A549 (cell line): ENCODE results near the gene MEF2D. TPM values are rescaled to one million over a fixed set of nuclear protein-coding genes. Genes with fewer than 3 reads are reported as not detected.
A peak's percentile ranks its signal among the peaks of the same experiment; 100 is the strongest.

Experiments
- ATAC-seq, 2 experiments: fragments of 200-7000 bp in 1 of 2; fragments of >200 bp in 1 of 2; cut with Nextera tagmentation in 1 of 2; cut with Tn5 transposase in 1 of 2; 3 replicates each; pipeline versions ENCODE4 v1.8.0 to v1.9.1; 2018 to 2020; ENCODE audit warnings: mild to moderate bottlenecking in 1 of 2, moderate library complexity in 1 of 2
- CTCF ChIA-PET: fragments of 300-600 bp; sonication (Branson Sonifier 250); formaldehyde crosslinking; extraction: SDS; loops from one replicate; lab custom pipeline; 2021; ENCODE audit warnings: antibody characterized with exemption, inconsistent platforms; lab: Yijun Ruan, JAX
- POLR2A ChIA-PET: fragments of 350-600 bp; formaldehyde crosslinking; extraction: SDS; loops from one replicate; lab custom pipeline; 2021; ENCODE audit warnings: antibody characterized with exemption, inconsistent platforms; lab: Yijun Ruan, JAX
- DNase-seq, 2 experiments: peaks; one replicate each; pipeline versions ENCODE4 v3.0.0 to v3.0.0-alpha.2; 2011 to 2016; ENCODE audit warnings: low read depth in 1 of 2, low spot score in 1 of 2
- FAIRE-seq: peaks from 2 replicates; lab custom pipeline; 2011; peaks lifted over from hg19 to GRCh38; lab: Jason Lieb, UNC
- H3K27ac ChIP-seq, 2 experiments: fragments of >200 bp; sonication (Bioruptor Twin); formaldehyde crosslinking; 3 replicates each; pipeline ENCODE4 v1.5.1; 2016 to 2017
- H3K4me1 ChIP-seq: fragments of >200 bp; sonication (Bioruptor Twin); formaldehyde crosslinking; 3 replicates; pipeline ENCODE4 v1.6.1; 2016
- H3K4me2 ChIP-seq: fragments of >200 bp; sonication (Bioruptor Twin); formaldehyde crosslinking; 3 replicates; pipeline ENCODE4 v1.6.1; 2016
- H3K4me3 ChIP-seq: fragments of >200 bp; sonication (Bioruptor Twin); formaldehyde crosslinking; 3 replicates; pipeline ENCODE4 v1.5.1; 2016
- H3K9me3 ChIP-seq: fragments of >200 bp; sonication (Bioruptor Twin); formaldehyde crosslinking; 3 replicates; pipeline ENCODE4 v1.6.1; 2016
- BCL3 ChIP-seq: fragments of >200 bp; sonication (Bioruptor Twin); formaldehyde crosslinking; IDR thresholded peaks from 3 replicates; pipeline ENCODE4 v1.6.1; 2016
- BHLHE40 ChIP-seq: IDR thresholded peaks from 2 replicates; pipeline ENCODE4 v1.6.1; 2012; ENCODE audit warnings: low read depth, low read length, inconsistent platforms
- CBX2 ChIP-seq: fragments of 200-600 bp; sonication (generic); IDR thresholded peaks from 2 replicates; pipeline ENCODE4 v1.6.1; 2016; ENCODE audit warnings: low read depth, mild to moderate bottlenecking, borderline replicate concordance
- CEBPB ChIP-seq, 2 experiments: fragments of >200 bp in 1 of 2; sonication (Bioruptor Twin) in 1 of 2; formaldehyde crosslinking in 1 of 2; IDR thresholded peaks; 2 replicates each; pipeline ENCODE4 v1.6.1; 2012 to 2016
- CHD4 ChIP-seq: fragments of 200-600 bp; sonication (generic); IDR thresholded peaks from 2 replicates; pipeline ENCODE4 v1.6.1; 2016; ENCODE audit warnings: antibody characterized with exemption, mild to moderate bottlenecking, borderline replicate concordance
- ELK1 ChIP-seq: fragments of 150-350 bp; IDR thresholded peaks from 2 replicates; pipeline ENCODE4 v1.6.1; 2014; ENCODE audit warnings: low read depth, mild to moderate bottlenecking, low read length
- FOSB ChIP-seq: fragments of 250-450 bp; sonication (Bioruptor Pico); IDR thresholded peaks from 2 replicates; pipeline ENCODE4 v1.5.0; 2020; ENCODE audit warnings: mild to moderate bottlenecking, moderate library complexity
- FOXS1 ChIP-seq: fragments of 250-450 bp; sonication (Bioruptor Pico); IDR thresholded peaks from 2 replicates; pipeline ENCODE4 v1.5.0; 2020; ENCODE audit warnings: mild to moderate bottlenecking, moderate library complexity
- HMGXB4 ChIP-seq: fragments of 250-450 bp; sonication (Bioruptor Pico); IDR thresholded peaks from 2 replicates; pipeline ENCODE4 v1.5.0; 2021; ENCODE audit warnings: mild to moderate bottlenecking, moderate library complexity, borderline replicate concordance
- JUN ChIP-seq, 2 experiments: fragments of >200 bp; sonication (Bioruptor Twin); formaldehyde crosslinking; IDR thresholded peaks; 2 replicates in 1 of 2; 3 replicates in 1 of 2; pipeline ENCODE4 v1.6.1; 2016 to 2017
- KDM1A ChIP-seq: fragments of 200-600 bp; sonication (generic); IDR thresholded peaks from 2 replicates; pipeline ENCODE4 v1.6.1; 2016; ENCODE audit warnings: low read depth, mild to moderate bottlenecking
- NPAS2 ChIP-seq: fragments of 250-450 bp; sonication (Bioruptor Pico); IDR thresholded peaks from 2 replicates; pipeline ENCODE4 v1.8.0; 2022; ENCODE audit warnings: mild to moderate bottlenecking, moderate library complexity, borderline replicate concordance
- NR3C1 ChIP-seq: fragments of >200 bp; sonication (Bioruptor Twin); formaldehyde crosslinking; IDR thresholded peaks from 3 replicates; pipeline ENCODE4 v1.6.1; 2017
- PHF8 ChIP-seq: fragments of 200-600 bp; sonication (generic); IDR thresholded peaks from 2 replicates; pipeline ENCODE4 v1.6.1; 2016; ENCODE audit warnings: low read depth, mild to moderate bottlenecking, antibody characterized with exemption, moderate library complexity, borderline replicate concordance
- POLR2AphosphoS2 ChIP-seq: conservative IDR thresholded peaks from 2 replicates; pipeline ENCODE4 v1.6.1; 2012; ENCODE audit warnings: low read length, improper control_type of control experiment, inconsistent platforms
- RAD21 ChIP-seq, 2 experiments: fragments of >200 bp in 1 of 2; sonication (Bioruptor Twin) in 1 of 2; formaldehyde crosslinking in 1 of 2; IDR thresholded peaks in 1 of 2; conservative IDR thresholded peaks in 1 of 2; 2 replicates in 1 of 2; 3 replicates in 1 of 2; pipeline ENCODE4 v1.6.1; 2012 to 2018; ENCODE audit warnings: inconsistent platforms in 1 of 2
- RFX5 ChIP-seq: fragments of 450-650 bp; IDR thresholded peaks from 2 replicates; pipeline ENCODE4 v1.7.1; 2014; ENCODE audit warnings: antibody characterized with exemption, mild to moderate bottlenecking, moderate library complexity
- ZFP36 ChIP-seq: fragments of 450-650 bp; IDR thresholded peaks from 2 replicates; pipeline ENCODE4 v1.6.1; 2014; ENCODE audit warnings: borderline replicate concordance; ENCODE audit not compliant: partially characterized antibody
- ZSCAN20 ChIP-seq: fragments of 250-450 bp; sonication (Bioruptor Pico); IDR thresholded peaks from 2 replicates; pipeline ENCODE4 v1.8.0; 2022; ENCODE audit warnings: mild to moderate bottlenecking, moderate library complexity
- WGBS: methylation state at CpG from one replicate; pipeline ENCODE4 v1.1.6; 2017; ENCODE audit errors: missing lambda C conversion rate; 5-methylcytosine and 5-hydroxymethylcytosine counted together
- polyA plus RNA-seq, 4 experiments: library from polyadenylated mRNA; depleted of rRNA in 3 of 4; stranded (reverse); fragments of >200 nt; fragmentation: RNase III in 1 of 4; extraction: RNeasy Plus Mini Kit Qiagen cat#74134 plus additional on column Dnase treatment in 1 of 4; gene quantifications; 2 replicates in 3 of 4; 3 replicates in 1 of 4; pipeline ENCODE4 v1.2.3, GENCODE V29; 2011 to 2017
- TF ChIP-seq, protein P1 (sequence below): IDR thresholded peaks from 2 replicates; pipeline ENCODE4 v1.6.1; 2012; ENCODE audit warnings: low read depth, borderline replicate concordance
- TF ChIP-seq, protein P2 (sequence below): fragments of 200-600 bp; sonication (generic); IDR thresholded peaks from 2 replicates; pipeline ENCODE4 v1.6.1; 2016; ENCODE audit warnings: antibody characterized with exemption, mild to moderate bottlenecking, moderate library complexity

Gene MEF2D
- polyA plus RNA-seq, 2 of the 4 experiments (the other 2 are of a cell fraction): 16.8 to 23.4 TPM

DNA sequence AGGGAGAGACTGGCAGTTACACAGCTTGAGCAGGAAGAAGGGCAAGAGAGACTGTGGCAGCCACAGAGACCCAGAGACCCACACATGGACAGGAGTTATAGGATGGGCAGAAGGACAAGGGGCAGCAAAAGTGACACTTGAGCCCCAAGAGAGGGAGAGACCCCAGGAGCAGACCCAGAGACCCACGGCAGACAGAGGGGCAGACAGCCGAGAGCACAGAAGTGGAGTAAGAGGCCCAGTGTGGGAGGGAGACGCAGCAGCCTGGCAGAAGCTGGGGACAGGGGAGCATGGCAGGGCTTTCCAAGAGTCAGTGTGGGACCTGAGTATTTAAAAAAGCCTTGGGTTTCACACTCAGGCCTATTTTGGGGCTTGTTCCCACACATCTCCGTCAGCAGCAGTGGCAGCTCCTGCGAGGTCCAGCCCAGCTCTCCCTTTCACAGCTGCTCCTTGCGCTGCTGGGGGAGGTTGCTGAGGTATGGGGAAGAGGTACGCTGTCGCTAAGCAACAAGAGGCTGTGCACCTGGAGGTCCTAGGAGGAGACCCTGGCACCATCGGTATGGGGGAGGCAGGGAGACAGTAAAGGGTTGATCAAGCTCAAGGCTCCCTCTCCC is 9.0 kb upstream of the MEF2D start:
- Histone ChIP-seq H3K4me2 (no peak overlapping the region), H3K9me3 (no peaks in the 10 kb centered on the region), H3K4me3 (no peak overlapping the region), H3K4me1 (peaks cover 57% of the 10 kb centered on the region), H3K27ac (peak overlapping the region; percentile 69 to 100; a peak in 5 of 6 replicates)
- POLR2A ChIA-PET: no interaction called here
- WGBS: 92% methylated on average over 6 of the region's 9 CpGs
- TF ChIP-seq, protein P1, sequence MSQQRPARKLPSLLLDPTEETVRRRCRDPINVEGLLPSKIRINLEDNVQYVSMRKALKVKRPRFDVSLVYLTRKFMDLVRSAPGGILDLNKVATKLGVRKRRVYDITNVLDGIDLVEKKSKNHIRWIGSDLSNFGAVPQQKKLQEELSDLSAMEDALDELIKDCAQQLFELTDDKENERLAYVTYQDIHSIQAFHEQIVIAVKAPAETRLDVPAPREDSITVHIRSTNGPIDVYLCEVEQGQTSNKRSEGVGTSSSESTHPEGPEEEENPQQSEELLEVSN: no peak
- TF ChIP-seq BCL3: no peak
- TF ChIP-seq RFX5: no peak
- TF ChIP-seq ELK1: no peak
- no peak for TF ChIP-seq KDM1A
- TF ChIP-seq FOXS1 (CRISPR knock-in tag): no peak
- TF ChIP-seq BHLHE40: no peak
- TF ChIP-seq FOSB: no peak
- ATAC-seq: no peak
- DNase-seq: no peak
- CTCF ChIA-PET: interaction anchor here (1.0 to 31.7 kb wide), 5 partner anchors 9 to 63 kb away, joined by 3 to 474 read pairs (median 3); partner anchors contain the start of gene MEF2D
- FAIRE-seq: no peak

DNA sequence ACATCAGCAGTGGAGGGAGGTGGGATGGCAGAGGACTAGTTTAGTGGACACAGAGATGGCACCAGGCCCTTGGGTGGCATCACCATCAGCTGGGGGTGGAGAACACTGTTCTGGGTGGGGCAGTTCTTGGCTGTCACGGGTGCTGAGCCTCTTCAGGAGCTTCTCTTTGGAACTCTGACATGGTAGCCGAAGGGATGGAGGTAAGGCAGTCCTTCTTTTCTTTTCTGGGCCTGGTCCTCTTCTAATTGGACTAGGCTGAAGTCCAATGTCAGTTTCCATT is 8.3 kb upstream of the MEF2D start:
- H3K4me3 ChIP-seq: no peak overlapping the region
- WGBS: 73% methylated on average over 2 of the region's 2 CpGs
- ChIA-PET POLR2A (no interaction called here), CTCF (interaction anchor here (1.1 to 31.7 kb wide), 6 partner anchors 17 to 123 kb away, joined by 3 to 474 read pairs (median 4); no protein-coding TSS in a partner anchor)
- no peak for TF ChIP-seq CHD4
- TF ChIP-seq, protein P2, sequence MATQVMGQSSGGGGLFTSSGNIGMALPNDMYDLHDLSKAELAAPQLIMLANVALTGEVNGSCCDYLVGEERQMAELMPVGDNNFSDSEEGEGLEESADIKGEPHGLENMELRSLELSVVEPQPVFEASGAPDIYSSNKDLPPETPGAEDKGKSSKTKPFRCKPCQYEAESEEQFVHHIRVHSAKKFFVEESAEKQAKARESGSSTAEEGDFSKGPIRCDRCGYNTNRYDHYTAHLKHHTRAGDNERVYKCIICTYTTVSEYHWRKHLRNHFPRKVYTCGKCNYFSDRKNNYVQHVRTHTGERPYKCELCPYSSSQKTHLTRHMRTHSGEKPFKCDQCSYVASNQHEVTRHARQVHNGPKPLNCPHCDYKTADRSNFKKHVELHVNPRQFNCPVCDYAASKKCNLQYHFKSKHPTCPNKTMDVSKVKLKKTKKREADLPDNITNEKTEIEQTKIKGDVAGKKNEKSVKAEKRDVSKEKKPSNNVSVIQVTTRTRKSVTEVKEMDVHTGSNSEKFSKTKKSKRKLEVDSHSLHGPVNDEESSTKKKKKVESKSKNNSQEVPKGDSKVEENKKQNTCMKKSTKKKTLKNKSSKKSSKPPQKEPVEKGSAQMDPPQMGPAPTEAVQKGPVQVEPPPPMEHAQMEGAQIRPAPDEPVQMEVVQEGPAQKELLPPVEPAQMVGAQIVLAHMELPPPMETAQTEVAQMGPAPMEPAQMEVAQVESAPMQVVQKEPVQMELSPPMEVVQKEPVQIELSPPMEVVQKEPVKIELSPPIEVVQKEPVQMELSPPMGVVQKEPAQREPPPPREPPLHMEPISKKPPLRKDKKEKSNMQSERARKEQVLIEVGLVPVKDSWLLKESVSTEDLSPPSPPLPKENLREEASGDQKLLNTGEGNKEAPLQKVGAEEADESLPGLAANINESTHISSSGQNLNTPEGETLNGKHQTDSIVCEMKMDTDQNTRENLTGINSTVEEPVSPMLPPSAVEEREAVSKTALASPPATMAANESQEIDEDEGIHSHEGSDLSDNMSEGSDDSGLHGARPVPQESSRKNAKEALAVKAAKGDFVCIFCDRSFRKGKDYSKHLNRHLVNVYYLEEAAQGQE: no peak
- TF ChIP-seq ZSCAN20 (CRISPR knock-in tag): no peak
- TF ChIP-seq BHLHE40: no peak
- TF ChIP-seq CEBPB (IDR thresholded peaks at IDR 0.05): no peak
- no peak for TF ChIP-seq BCL3
- TF ChIP-seq ZFP36: no peak
- no peak for TF ChIP-seq FOXS1 (CRISPR knock-in tag)
- no peak for TF ChIP-seq POLR2AphosphoS2
- TF ChIP-seq NR3C1: no peak
- TF ChIP-seq CBX2: no peak
- TF ChIP-seq HMGXB4 (CRISPR knock-in tag): no peak
- TF ChIP-seq JUN (IDR thresholded peaks at IDR 0.05): no peak
- no peak for TF ChIP-seq PHF8
- TF ChIP-seq RAD21 (conservative IDR thresholded peaks at IDR 0.05 in 1 of 2, IDR thresholded peaks at IDR 0.05 in 1 of 2): no peak
- TF ChIP-seq NPAS2 (CRISPR knock-in tag): no peak
- FAIRE-seq (no peak), ATAC-seq (no peak), DNase-seq (no peak)
- H3K27ac ChIP-seq: peak overlapping the region; percentile 69 to 100; a peak in 5 of 6 replicates
- H3K9me3 ChIP-seq: no peaks in the 10 kb centered on the region
- 0 out of 3 replicates have a peak overlapping the region, but pooled peaks have one; percentile 20 for H3K4me2 ChIP-seq
- peaks cover 64% of the 10 kb centered on the region for H3K4me1 ChIP-seq
